NCI-H748 treated with DMSO at 0.1 percent for 48 hours (cell line): Measurements from ENCODE around the gene GJA1.
"Not testable (repeated sequence)": the region's sequence is repeated elsewhere in the genome, so short reads cannot be mapped to it uniquely, and the experiment has no call there.

ENCODE experiments used
- DNase-seq: peaks from one replicate; lab custom pipeline; 2025; lab: John Stamatoyannopoulos, UW

Gene GJA1

GRCh38 chr6:121435444-121436069, at the start of gene GJA1:
Gene GJA1 (plus strand): TSS chr6:121435646. CDS start chr6:121446848, 11,202 bp downstream.
- DNase-seq = no peak

GRCh38 chr6:121386551-121386950, 48.9 kb upstream of the GJA1 start:
- DNase-seq = not testable (repeated sequence)

- DNase-seq = no peak
Measured at GRCh38 chr6:121389419-121389818, 46.0 kb upstream of the GJA1 start.

- no peak for DNase-seq
Measured at GRCh38 chr6:121393731-121394505, 41.5 kb upstream of the GJA1 start.

- no peak for DNase-seq
Measured at GRCh38 chr6:121395736-121396135, 39.7 kb upstream of the GJA1 start.

- not testable (repeated sequence) for DNase-seq
Measured at GRCh38 chr6:121397188-121397587, 38.3 kb upstream of the GJA1 start.

GRCh38 chr6:121398127-121398526, 37.3 kb upstream of the GJA1 start:
- DNase-seq = no peak

GRCh38 chr6:121399966-121400365, 35.5 kb upstream of the GJA1 start:
- DNase-seq = no peak

- no peak for DNase-seq
Measured at GRCh38 chr6:121403964-121404363, 31.5 kb upstream of the GJA1 start.

- DNase-seq = no peak
Measured at GRCh38 chr6:121405306-121405705, 30.1 kb upstream of the GJA1 start.

GRCh38 chr6:121408321-121408720, 27.1 kb upstream of the GJA1 start:
- DNase-seq = no peak

- DNase-seq = no peak
Measured at GRCh38 chr6:121413879-121414278, 21.6 kb upstream of the GJA1 start.

GRCh38 chr6:121418346-121418745, 17.1 kb upstream of the GJA1 start:
- DNase-seq = no peak

GRCh38 chr6:121426686-121427085, 8.8 kb upstream of the GJA1 start:
- no peak for DNase-seq

- no peak for DNase-seq
Measured at GRCh38 chr6:121428872-121429756, 6.3 kb upstream of the GJA1 start.

GRCh38 chr6:121430514-121431460, 4.7 kb upstream of the GJA1 start:
- no peak for DNase-seq

GRCh38 chr6:121431776-121432175, 3.7 kb upstream of the GJA1 start:
- DNase-seq = not testable (repeated sequence)

- DNase-seq = no peak
Measured at GRCh38 chr6:121434037-121434770, 1.2 kb upstream of the GJA1 start.

GRCh38 chr6:121436274-121436857, 920 bp downstream of the GJA1 start:
- no peak for DNase-seq
